K562 (cell line): ENCODE results near the gene GTF3C4.

Experiments used
- CBFB ChIP-seq: sonication (generic); formaldehyde crosslinking; IDR thresholded peaks from 2 replicates; pipeline ENCODE4 v1.4.0; 2020; ENCODE audit warnings: mild to moderate bottlenecking, missing genetic modification reagents
- CREB1 ChIP-seq, 2 experiments: sonication (generic) in 1 of 2; formaldehyde crosslinking in 1 of 2; IDR thresholded peaks; 2 replicates each; pipeline versions ENCODE4 v1.6.1 to v1.8.0; 2012 to 2022; ENCODE audit warnings: inconsistent platforms in 1 of 2, mild to moderate bottlenecking in 1 of 2, missing genetic modification reagents in 1 of 2, moderate library complexity in 1 of 2
- CTCF ChIP-seq, 3 experiments: IDR thresholded peaks in 2 of 3; conservative IDR thresholded peaks in 1 of 3; 2 replicates each; pipeline ENCODE4 v1.5.1; 2011 to 2012; ENCODE audit warnings: low read length in 3 of 3, mild to moderate bottlenecking in 3 of 3, control low read depth in 2 of 3, improper control_type of control experiment in 1 of 3, inconsistent platforms in 1 of 3, low read depth in 1 of 3, mixed read lengths in 1 of 3, moderate library complexity in 1 of 3; ENCODE audit not compliant: insufficient read depth in 2 of 3
- EZH2 ChIP-seq: IDR thresholded peaks from 2 replicates; pipeline ENCODE4 v1.6.1; 2012; ENCODE audit warnings: low read depth, mild to moderate bottlenecking, inconsistent platforms, low read length, borderline replicate concordance
- MXI1 ChIP-seq: IDR thresholded peaks from 2 replicates; pipeline ENCODE4 v1.6.1; 2011; ENCODE audit warnings: low read depth, mild to moderate bottlenecking, improper control_type of control experiment, low read length
- NFIC ChIP-seq: fragments of 450-650 bp; IDR thresholded peaks from 2 replicates; pipeline ENCODE4 v1.6.1; 2017; ENCODE audit warnings: mild to moderate bottlenecking, inconsistent platforms
- POLR2AphosphoS5 ChIP-seq: IDR thresholded peaks from 2 replicates; pipeline ENCODE4 v1.6.1; 2011; ENCODE audit warnings: mild to moderate bottlenecking, low read depth, low read length, moderate library complexity; ENCODE audit not compliant: control insufficient read depth, insufficient read depth
- SMAD3 ChIP-seq: fragments of 450-650 bp; formaldehyde crosslinking; conservative IDR thresholded peaks from 2 replicates; pipeline ENCODE4 v1.4.0; 2020; ENCODE audit warnings: mild to moderate bottlenecking
- TCF7L2 ChIP-seq: fragments of 150-350 bp; IDR thresholded peaks from 2 replicates; pipeline ENCODE4 v1.6.1; 2016; ENCODE audit warnings: low read depth, mild to moderate bottlenecking, low read length, moderate library complexity
- USF1 ChIP-seq: sonication (generic); formaldehyde crosslinking; IDR thresholded peaks from 2 replicates; pipeline ENCODE4 v1.9.0; 2022; ENCODE audit warnings: mild to moderate bottlenecking, missing genetic modification reagents
- USF2 ChIP-seq: sonication (generic); formaldehyde crosslinking; IDR thresholded peaks from 2 replicates; pipeline ENCODE4 v1.5.0; 2020; ENCODE audit warnings: missing genetic modification reagents
- YY1 ChIP-seq, 3 experiments: IDR thresholded peaks; 2 replicates each; pipeline ENCODE4 v1.6.1; 2011; ENCODE audit warnings: low read length in 2 of 3, mild to moderate bottlenecking in 2 of 3, moderate library complexity in 2 of 3, borderline replicate concordance in 1 of 3, control low read depth in 1 of 3, low read depth in 1 of 3; ENCODE audit not compliant: insufficient read depth in 3 of 3, insufficient replicate concordance in 2 of 3, control insufficient read depth in 1 of 3, insufficient read length in 1 of 3; ENCODE audit errors: extremely low read depth in 1 of 3

- TF ChIP-seq EZH2 = no peak
- no peak for TF ChIP-seq TCF7L2
- no peak for TF ChIP-seq USF1
- no peak for TF ChIP-seq USF2 (CRISPR knock-in tag)
- no peak for TF ChIP-seq POLR2AphosphoS5
- TF ChIP-seq NFIC = no peak
- no peak for TF ChIP-seq YY1 (IDR thresholded peaks at IDR 0.05; ENCODE audit: borderline replicate concordance in 1 of 3, control insufficient read depth in 1 of 3, extremely low read depth in 1 of 3, insufficient read depth in 3 of 3, insufficient read length in 1 of 3, insufficient replicate concordance in 2 of 3, low read depth in 1 of 3, low read length in 2 of 3)
- no peak for TF ChIP-seq MXI1
- TF ChIP-seq CTCF (IDR thresholded peaks at IDR 0.05 in 2 of 3, conservative IDR thresholded peaks at IDR 0.05 in 1 of 3; ENCODE audit: insufficient read depth in 2 of 3, low read depth in 1 of 3, low read length in 3 of 3) = no peak
- TF ChIP-seq CBFB (CRISPR knock-in tag) = no peak
- TF ChIP-seq SMAD3 (CRISPR knock-in tag) = no peak
- no peak for TF ChIP-seq CREB1 (IDR thresholded peaks at IDR 0.05)
- no peak for TF ChIP-seq CREB1 (CRISPR knock-in tag; IDR thresholded peaks at IDR 0.05)
Observed at GRCh38 chr9:132723809-132724208, 53.5 kb downstream of the GTF3C4 start.
